ENCODE measurements around the gene SMG6. TPM values are rescaled to one million over a fixed set of nuclear protein-coding genes. Genes with fewer than 3 reads are reported as not detected.

SMG6 gene
- total and polyA plus RNA-seq, 8 donors: 27.7 to 42.2 (median 38.5) TPM

DNA sequence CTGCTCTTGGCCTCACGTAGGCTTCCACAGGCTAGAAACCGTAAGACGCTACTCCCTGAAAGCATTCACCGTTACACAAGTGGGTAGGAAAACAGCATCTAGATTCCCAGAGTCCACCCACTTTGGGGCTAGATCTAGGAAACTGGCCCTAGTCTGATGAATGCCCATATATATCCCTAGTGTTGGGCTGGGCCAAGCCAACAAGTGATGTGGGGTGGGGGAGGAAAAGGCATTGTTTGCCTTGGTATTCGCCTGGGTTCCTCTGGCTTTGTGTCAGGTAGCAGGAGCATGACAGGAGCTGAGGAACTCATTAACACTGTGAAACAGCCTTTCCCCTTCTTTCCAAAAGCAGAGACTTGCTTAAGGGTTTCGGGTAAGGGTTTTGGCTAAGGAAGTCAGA lies 112.4 kb downstream of the SMG6 start:
- Histone ChIP-seq H3K27me3 (no peaks in the 10 kb centered on the region), H3K9me3 (no peaks in the 10 kb centered on the region), H3K27ac (peak overlapping the region in 1 of 2 donors; percentile 67), H3K4me1 (peaks cover 29 to 42% of the 10 kb centered on the region in 2 donors), H3K36me3 (peaks cover 0 to 16% of the 10 kb centered on the region in 2 donors), H3K4me3 (no peak overlapping the region)
- DNase-seq (no peak), ATAC-seq (no peak)
- intact Hi-C loops (cut with DNase I): no loop called here
- TF ChIP-seq CTCF (IDR thresholded peaks at IDR 0.05): no peak

GRCh38 chr17:2190014-2190413 lies 113.6 kb downstream of the SMG6 start:
- peaks cover 0 to 25% of the 10 kb centered on the region in 2 donors for H3K36me3 ChIP-seq
- no peaks in the 10 kb centered on the region for H3K9me3 ChIP-seq
- H3K4me3 ChIP-seq: no peak overlapping the region
- intact Hi-C loops (cut with DNase I): no loop called here
- TF ChIP-seq CTCF (IDR thresholded peaks at IDR 0.05): no peak
- DNase-seq: no peak
- peak; percentile 28 for ATAC-seq
- no peaks in the 10 kb centered on the region for H3K27me3 ChIP-seq
- peaks cover 29 to 42% of the 10 kb centered on the region in 2 donors for H3K4me1 ChIP-seq
- peak overlapping the region; percentile 26 to 67 for H3K27ac ChIP-seq

- no peak for TF ChIP-seq CTCF (IDR thresholded peaks at IDR 0.05)
- Histone ChIP-seq H3K36me3 (peaks cover 0 to 25% of the 10 kb centered on the region in 2 donors), H3K27me3 (no peaks in the 10 kb centered on the region), H3K27ac (peak overlapping the region; percentile 26 to 67), H3K4me3 (no peak overlapping the region), H3K9me3 (no peaks in the 10 kb centered on the region), H3K4me1 (peaks cover 25 to 42% of the 10 kb centered on the region in 2 donors)
- intact Hi-C loops (cut with DNase I): no loop called here
- no peak for ATAC-seq
- DNase-seq: no peak
These were observed 114.5 kb downstream of the SMG6 start for GRCh38 chr17:2188971-2189630.

- Histone ChIP-seq H3K4me1 (peaks cover 22 to 38% of the 10 kb centered on the region in 2 donors), H3K27ac (no peak overlapping the region), H3K4me3 (no peak overlapping the region)
These were observed 115.8 kb downstream of the SMG6 start for GRCh38 chr17:2187758-2188157.

GRCh38 chr17:2186937-2187336 lies 116.6 kb downstream of the SMG6 start:
- no peaks in the 10 kb centered on the region for H3K27me3 ChIP-seq
- no peak overlapping the region for H3K4me3 ChIP-seq

More at GRCh38 chr17:2187758-2188157, 115.8 kb downstream of the SMG6 start:
- no peaks in the 10 kb centered on the region for H3K27me3 ChIP-seq
- DNase-seq: no peak
- no peak for TF ChIP-seq CTCF (IDR thresholded peaks at IDR 0.05)
- H3K9me3 ChIP-seq: no peaks in the 10 kb centered on the region
- intact Hi-C loops (cut with DNase I): no loop called here
- H3K36me3 ChIP-seq: peaks cover 0 to 25% of the 10 kb centered on the region in 2 donors
- ATAC-seq: no peak

More at GRCh38 chr17:2186937-2187336, 116.6 kb downstream of the SMG6 start:
- TF ChIP-seq CTCF (IDR thresholded peaks at IDR 0.05): no peak
- Histone ChIP-seq H3K9me3 (no peaks in the 10 kb centered on the region), H3K27ac (no peak overlapping the region), H3K36me3 (peaks cover 0 to 32% of the 10 kb centered on the region in 2 donors), H3K4me1 (peaks cover 17 to 38% of the 10 kb centered on the region in 2 donors)
- ATAC-seq (no peak), DNase-seq (no peak)
- intact Hi-C loops (cut with DNase I): no loop called here

Measured in left lung (tissue), 10 donors.